Right atrium auricular region (tissue), 2 donors: Measurements from ENCODE around the gene CDK6. TPM values are rescaled to one million over a fixed set of nuclear protein-coding genes. Genes with fewer than 3 reads are reported as not detected.
"Not testable (repeated sequence)": the region's sequence is repeated elsewhere in the genome, so short reads cannot be mapped to it uniquely, and the experiment has no call there.

Experiments used
- DNase-seq: peaks from one replicate; pipeline ENCODE4 v3.0.0-alpha.2; 2019; ENCODE audit warnings: low spot score
- H3K27ac ChIP-seq, 2 donors: fragments of 200-600 bp; sonication (generic); 1 replicate in 1 of 2; 2 replicates in 1 of 2; pipeline ENCODE4 v1.5.1; 2016 to 2019
- H3K27me3 ChIP-seq, 2 donors: fragments of 200-600 bp; sonication (generic); one replicate each; pipeline versions ENCODE4 v1.5.1 to v1.6.0; 2017 to 2019
- H3K36me3 ChIP-seq: fragments of 200-600 bp; sonication (generic); one replicate; pipeline ENCODE4 v1.5.1; 2016
- H3K4me1 ChIP-seq, 2 donors: fragments of 200-600 bp; sonication (generic); one replicate each; pipeline versions ENCODE4 v1.5.1 to v1.6.0; 2017 to 2019
- H3K4me3 ChIP-seq, 2 donors: fragments of 200-600 bp; sonication (generic); 1 replicate in 1 of 2; 2 replicates in 1 of 2; pipeline ENCODE4 v1.5.1; 2017 to 2019; ENCODE audit warnings: mild to moderate bottlenecking in 1 of 2, moderate library complexity in 1 of 2
- H3K9me3 ChIP-seq, 2 donors: fragments of 200-600 bp; sonication (generic); one replicate each; pipeline ENCODE4 v1.5.1; 2019
- CTCF ChIP-seq, 2 donors: fragments of 200-600 bp; sonication (generic); IDR thresholded peaks; one replicate each; pipeline ENCODE4 v1.5.1; 2019; ENCODE audit warnings: antibody characterized with exemption in 2 of 2
- total RNA-seq, 2 donors: library from RNA; depleted of rRNA; stranded (reverse); fragments of >200 nt; gene quantifications; one replicate each; pipeline ENCODE4 v1.1.0, GENCODE V29; 2016

CDK6 gene
- total RNA-seq, 2 donors from 2014 or later: 10.6 to 12.4 TPM

GRCh38 chr7:92762851-92763250, 73.5 kb downstream of the CDK6 start:
- Histone ChIP-seq H3K27ac (no peak overlapping the region), H3K4me1 (peaks cover 0 to 26% of the 10 kb centered on the region in 2 donors)

GRCh38 chr7:92761391-92762097, 74.8 kb downstream of the CDK6 start:
- no peak for DNase-seq
- H3K27me3 ChIP-seq: no peaks in the 10 kb centered on the region
- H3K4me1 ChIP-seq: peaks cover 0 to 18% of the 10 kb centered on the region in 2 donors
- no peaks in the 10 kb centered on the region for H3K9me3 ChIP-seq
- TF ChIP-seq CTCF (IDR thresholded peaks at IDR 0.05): no peak
- no peaks in the 10 kb centered on the region for H3K36me3 ChIP-seq
- H3K4me3 ChIP-seq: no peak overlapping the region
- no peak overlapping the region for H3K27ac ChIP-seq

More at GRCh38 chr7:92762851-92763250, 73.5 kb downstream of the CDK6 start:
- DNase-seq: no peak
- Histone ChIP-seq H3K4me3 (no peak overlapping the region), H3K36me3 (no peaks in the 10 kb centered on the region), H3K27me3 (no peaks in the 10 kb centered on the region), H3K9me3 (no peaks in the 10 kb centered on the region)
- no peak for TF ChIP-seq CTCF (IDR thresholded peaks at IDR 0.05)

GRCh38 chr7:92758796-92759431, 77.5 kb downstream of the CDK6 start:
- Histone ChIP-seq H3K9me3 (no peaks in the 10 kb centered on the region), H3K27ac (no peak overlapping the region), H3K27me3 (no peaks in the 10 kb centered on the region), H3K36me3 (no peaks in the 10 kb centered on the region), H3K4me3 (no peak overlapping the region), H3K4me1 (peaks cover 0 to 5% of the 10 kb centered on the region in 2 donors)
- DNase-seq: no peak
- no peak for TF ChIP-seq CTCF (IDR thresholded peaks at IDR 0.05)

- not testable (repeated sequence) for H3K36me3 ChIP-seq, DNase-seq, H3K4me1 ChIP-seq, H3K27me3 ChIP-seq, H3K27ac ChIP-seq, H3K9me3 ChIP-seq, H3K4me3 ChIP-seq
Measured at GRCh38 chr7:92757311-92757910, 79.0 kb downstream of the CDK6 start.

- H3K4me1 ChIP-seq: no peaks in the 10 kb centered on the region
- no peak for DNase-seq
- H3K27ac ChIP-seq: no peak overlapping the region
- TF ChIP-seq CTCF (IDR thresholded peaks at IDR 0.05): no peak
- no peaks in the 10 kb centered on the region for H3K36me3 ChIP-seq
- no peaks in the 10 kb centered on the region for H3K9me3 ChIP-seq
- H3K27me3 ChIP-seq: no peaks in the 10 kb centered on the region
- no peak overlapping the region for H3K4me3 ChIP-seq
Measured at GRCh38 chr7:92755680-92756079, 80.7 kb downstream of the CDK6 start.

- H3K9me3 ChIP-seq: no peaks in the 10 kb centered on the region
- no peak for TF ChIP-seq CTCF (IDR thresholded peaks at IDR 0.05)
- H3K27me3 ChIP-seq: no peaks in the 10 kb centered on the region
- DNase-seq: no peak
- no peak overlapping the region for H3K4me3 ChIP-seq
- H3K27ac ChIP-seq: no peak overlapping the region
- no peaks in the 10 kb centered on the region for H3K36me3 ChIP-seq
- H3K4me1 ChIP-seq: no peaks in the 10 kb centered on the region
Measured at GRCh38 chr7:92754919-92755581, 81.3 kb downstream of the CDK6 start.
